ENCODE measurements around the gene GZMM.

GRCh38 chr19:498511-498891 is 45.4 kb upstream of the GZMM start:
- no peak for TF ChIP-seq CTCF (conservative IDR thresholded peaks at IDR 0.05; ENCODE audit: low read depth, low read length)
- TF ChIP-seq EZH2 (IDR thresholded peaks at IDR 0.05; ENCODE audit: low read length, unreplicated experiment), result no peak
- no peak for TF ChIP-seq EZH2phosphoT487 (IDR thresholded peaks at IDR 0.05; ENCODE audit: borderline replicate concordance, low read length)

Data from PC-3 (cell line).